Body of pancreas (tissue), 4 donors: ENCODE data around the gene PHGDH.

Experiments used
- POLR2A ChIP-seq, 3 donors: fragments of 450-650 bp; IDR thresholded peaks; one replicate each; pipeline ENCODE4 v1.6.1; 2016; ENCODE audit warnings: antibody characterized with exemption in 3 of 3, mild to moderate bottlenecking in 2 of 3
- TF ChIP-seq, protein P1 (sequence below), 7 experiments: fragments of 450-650 bp in 4 of 7; fragments of 200-600 bp in 3 of 7; sonication (generic) in 3 of 7; IDR thresholded peaks; one replicate each; pipeline ENCODE4 v1.5.1; 2016 to 2019; ENCODE audit warnings: antibody characterized with exemption in 7 of 7

DNA sequence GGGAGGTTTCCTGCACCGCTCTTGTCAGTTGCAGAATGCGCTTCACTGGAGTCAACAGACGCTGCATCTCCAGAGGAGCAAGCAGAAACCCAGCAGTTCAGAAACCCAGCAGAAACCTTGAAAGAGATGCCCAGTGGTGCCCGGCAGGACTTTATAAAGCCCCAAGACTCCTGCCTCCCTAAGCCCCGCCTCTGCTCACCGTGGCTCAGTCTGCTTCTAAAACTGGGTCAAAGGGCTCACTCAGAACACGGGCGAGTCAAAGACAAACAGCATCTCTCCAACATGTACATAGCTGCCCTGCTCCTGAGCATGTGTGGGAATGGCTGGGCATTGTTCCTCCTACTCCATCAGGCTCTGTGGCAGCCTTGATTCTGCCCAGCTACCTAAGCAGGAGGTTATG, 57.0 kb downstream of the PHGDH start, which contains the start of gene HMGCS2:
- TF ChIP-seq, protein P1, sequence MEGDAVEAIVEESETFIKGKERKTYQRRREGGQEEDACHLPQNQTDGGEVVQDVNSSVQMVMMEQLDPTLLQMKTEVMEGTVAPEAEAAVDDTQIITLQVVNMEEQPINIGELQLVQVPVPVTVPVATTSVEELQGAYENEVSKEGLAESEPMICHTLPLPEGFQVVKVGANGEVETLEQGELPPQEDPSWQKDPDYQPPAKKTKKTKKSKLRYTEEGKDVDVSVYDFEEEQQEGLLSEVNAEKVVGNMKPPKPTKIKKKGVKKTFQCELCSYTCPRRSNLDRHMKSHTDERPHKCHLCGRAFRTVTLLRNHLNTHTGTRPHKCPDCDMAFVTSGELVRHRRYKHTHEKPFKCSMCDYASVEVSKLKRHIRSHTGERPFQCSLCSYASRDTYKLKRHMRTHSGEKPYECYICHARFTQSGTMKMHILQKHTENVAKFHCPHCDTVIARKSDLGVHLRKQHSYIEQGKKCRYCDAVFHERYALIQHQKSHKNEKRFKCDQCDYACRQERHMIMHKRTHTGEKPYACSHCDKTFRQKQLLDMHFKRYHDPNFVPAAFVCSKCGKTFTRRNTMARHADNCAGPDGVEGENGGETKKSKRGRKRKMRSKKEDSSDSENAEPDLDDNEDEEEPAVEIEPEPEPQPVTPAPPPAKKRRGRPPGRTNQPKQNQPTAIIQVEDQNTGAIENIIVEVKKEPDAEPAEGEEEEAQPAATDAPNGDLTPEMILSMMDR (IDR thresholded peaks at IDR 0.05), result no peak
- TF ChIP-seq POLR2A (IDR thresholded peaks at IDR 0.05), result no peak
